HepG2 (cell line): ENCODE results near the gene PRSS50. TPM values are rescaled to one million over a fixed set of nuclear protein-coding genes. Genes with fewer than 3 reads are reported as not detected.

Source experiments
- ATAC-seq: fragments of 200-7000 bp; cut with Tn5 transposase; 3 replicates; pipeline ENCODE4 v1.9.1; 2020; ENCODE audit warnings: mild to moderate bottlenecking, moderate library complexity
- BruUV-seq: library from RNA; stranded (reverse); fragments of 400-500 nt; replicated peaks from 2 replicates; lab custom pipeline; 2021; lab: Mats Ljungman, UMichigan
- CTCF ChIA-PET: fragments of 300-600 bp; formaldehyde crosslinking; extraction: SDS; loops from one replicate; lab custom pipeline; 2021; ENCODE audit warnings: low total read pairs, inconsistent platforms, low intra/inter-chr PET ratio; lab: Yijun Ruan, JAX
- POLR2A ChIA-PET: fragments of 350-600 bp; sonication (Branson Sonifier 250); formaldehyde crosslinking; loops from one replicate; lab custom pipeline; 2020; ENCODE audit warnings: antibody characterized with exemption, inconsistent platforms; lab: Yijun Ruan, JAX
- DNase-seq: peaks from one replicate; pipeline ENCODE4 v3.0.0-alpha.2; 2015; ENCODE audit warnings: low spot score
- FAIRE-seq: peaks from 3 replicates; lab custom pipeline; 2011; peaks lifted over from hg19 to GRCh38; lab: Jason Lieb, UNC
- H2AFZ ChIP-seq: one replicate; pipeline ENCODE4 v1.6.1; 2011; ENCODE audit warnings: low read length, inconsistent platforms
- H3K27ac ChIP-seq: fragments of 300-600 bp; 3 replicates; pipeline ENCODE4 v1.8.0; 2011; ENCODE audit warnings: mixed run types, mild to moderate bottlenecking, mixed read lengths, low read length, inconsistent platforms; ENCODE audit not compliant: insufficient read depth; ENCODE audit errors: extremely low read length
- H3K27me3 ChIP-seq, 2 experiments: fragments of 200-600 bp in 1 of 2; 2 replicates in 1 of 2; 3 replicates in 1 of 2; pipeline versions ENCODE4 v1.6.0 to v1.8.0; 2011; ENCODE audit warnings: low read length in 2 of 2, mild to moderate bottlenecking in 2 of 2, moderate library complexity in 2 of 2, inconsistent platforms in 1 of 2; ENCODE audit not compliant: insufficient read depth in 2 of 2, control insufficient read depth in 1 of 2
- H3K36me3 ChIP-seq, 2 experiments: fragments of 200-600 bp in 1 of 2; replicated peaks in 1 of 2; 2 replicates in 1 of 2; 3 replicates in 1 of 2; pipeline versions ENCODE4 v1.5.1 to v1.8.0; 2011; ENCODE audit warnings: low read length in 2 of 2, inconsistent platforms in 1 of 2; ENCODE audit not compliant: insufficient read depth in 2 of 2, control insufficient read depth in 1 of 2
- H3K4me1 ChIP-seq: 2 replicates; pipeline ENCODE4 v1.5.1; 2012; ENCODE audit warnings: low read length, inconsistent platforms; ENCODE audit not compliant: insufficient read depth
- H3K4me2 ChIP-seq: 2 replicates; pipeline ENCODE4 v1.6.0; 2011; ENCODE audit warnings: low read depth, low read length, inconsistent platforms
- H3K4me3 ChIP-seq, 3 experiments: fragments of 200-600 bp in 1 of 3; sonication (generic), shearing (Covaris generic) in 1 of 3; replicated peaks in 1 of 3; 2 replicates each; pipeline ENCODE4 v1.5.1; 2011 to 2016; ENCODE audit warnings: low read length in 3 of 3, inconsistent platforms in 2 of 3, low read depth in 2 of 3, mild to moderate bottlenecking in 2 of 3, control low read depth in 1 of 3, mixed read lengths in 1 of 3; ENCODE audit not compliant: insufficient read depth in 1 of 3
- H3K79me2 ChIP-seq: one replicate; pipeline ENCODE4 v1.6.1; 2011; ENCODE audit warnings: low read length, inconsistent platforms; ENCODE audit not compliant: insufficient read depth
- H3K9ac ChIP-seq: 2 replicates; pipeline ENCODE4 v1.6.0; 2011; ENCODE audit warnings: mild to moderate bottlenecking, low read depth, low read length, inconsistent platforms; ENCODE audit not compliant: insufficient read depth
- H3K9me3 ChIP-seq: 2 replicates; pipeline ENCODE4 v1.5.1; 2012; ENCODE audit warnings: mild to moderate bottlenecking, low read length
- H4K20me1 ChIP-seq: 2 replicates; pipeline ENCODE4 v1.6.0; 2011; ENCODE audit warnings: inconsistent platforms, mild to moderate bottlenecking, low read length, moderate library complexity; ENCODE audit not compliant: insufficient read depth
- MED13 ChIP-seq: sonication (generic); formaldehyde crosslinking; IDR thresholded peaks from 2 replicates; pipeline ENCODE4 v1.5.0; 2020; ENCODE audit warnings: missing genetic modification reagents
- SMC3 ChIP-seq: IDR thresholded peaks from 2 replicates; pipeline ENCODE4 v1.6.1; 2011; ENCODE audit warnings: low read length, improper control_type of control experiment
- TIGD3 ChIP-seq: sonication (generic); formaldehyde crosslinking; IDR thresholded peaks from 2 replicates; pipeline ENCODE4 v1.5.1; 2020; ENCODE audit warnings: mild to moderate bottlenecking, missing genetic modification reagents, borderline replicate concordance
- TOPORS ChIP-seq: sonication (generic); formaldehyde crosslinking; IDR thresholded peaks from 2 replicates; pipeline ENCODE4 v1.8.0; 2023; ENCODE audit warnings: mild to moderate bottlenecking, missing genetic modification reagents
- ZNF607 ChIP-seq: sonication (generic); formaldehyde crosslinking; IDR thresholded peaks from 2 replicates; pipeline ENCODE4 v1.5.1; 2020; ENCODE audit warnings: missing genetic modification reagents, mild to moderate bottlenecking, borderline replicate concordance
- ZNF768 ChIP-seq: sonication (generic); formaldehyde crosslinking; IDR thresholded peaks from 2 replicates; pipeline ENCODE4 v1.4.0; 2020; ENCODE audit warnings: missing genetic modification reagents
- ZUFSP ChIP-seq: sonication (generic); formaldehyde crosslinking; IDR thresholded peaks from 2 replicates; pipeline ENCODE4 v1.9.0; 2021; ENCODE audit warnings: missing genetic modification reagents, mild to moderate bottlenecking, borderline replicate concordance
- WGBS: methylation state at CpG from one replicate; pipeline ENCODE4 v1.1.6; 2017; ENCODE audit warnings: low lambda C conversion rate; 5-methylcytosine and 5-hydroxymethylcytosine counted together
- in situ Hi-C: cut with HindIII; loops from 2 replicates; pipeline ENCODE4 v1.10.0; 2017; ENCODE audit warnings: low pct_unique_long_range_greater_than_20kb; ENCODE audit not compliant: extremely low pct_ligation_motif_present
- intact Hi-C: fragments of 100-400 bp; cut with micrococcal nuclease; formaldehyde crosslinking; loops from one replicate; pipeline ENCODE4 v1.10.0; 2022; ENCODE audit not compliant: unreplicated experiment
- polyA plus RNA-seq, 8 experiments: library from polyadenylated mRNA; depleted of rRNA in 3 of 8; stranded (reverse) in 7 of 8; unstranded in 1 of 8; fragments of >200 nt; fragmentation: Illumina TruSeq in 4 of 8; extraction: Trizol in 4 of 8; gene quantifications; 2 replicates each; pipeline versions ENCODE4 v1.2.1 to v1.2.3, GENCODE V29; 2011 to 2016; ENCODE audit warnings: low read depth in 4 of 8, missing spikeins in 1 of 8, mixed read lengths in 1 of 8; ENCODE audit not compliant: insufficient read depth in 1 of 8
- total RNA-seq, 5 experiments: library from RNA; depleted of rRNA; stranded (reverse); fragments of >200 nt; fragmentation: Illumina TruSeq; extraction: Trizol; gene quantifications; 2 replicates each; pipeline ENCODE4 v1.2.3, GENCODE V29; 2016; ENCODE audit warnings: low read depth in 1 of 5

PRSS50 gene
- total and polyA plus RNA-seq, 2 of the 13 experiments (the other 11 are each of a cell fraction or from before 2014, with no cell fraction given) = not detected

GRCh38 chr3:46692566-46692990 is 25.1 kb downstream of the PRSS50 start:
- Histone ChIP-seq H3K79me2 (no peaks in the 10 kb centered on the region), H3K27ac (no peak overlapping the region), H3K36me3 (no peaks in the 10 kb centered on the region), H3K4me1 (no peaks in the 10 kb centered on the region), H3K9ac (no peak overlapping the region), H3K9me3 (no peaks in the 10 kb centered on the region), H2AFZ (no peak overlapping the region), H3K4me2 (no peak overlapping the region), H3K27me3 (peaks cover 0 to 18% of the 10 kb centered on the region in 2 experiments; a peak in 2 of 5 replicates), H3K4me3 (no peak overlapping the region), H4K20me1 (no peaks in the 10 kb centered on the region)
- no peak for DNase-seq
- ChIA-PET POLR2A (no interaction called here), CTCF (no interaction called here)
- ATAC-seq = no peak; the same call in 2 of the 3 replicates
- no TSS peak for BruUV-seq
- intact Hi-C loops (no loop called here), in situ Hi-C loops (no loop called here)
- TF ChIP-seq TOPORS (CRISPR knock-in tag) = no peak
- TF ChIP-seq ZNF768 (CRISPR knock-in tag) = peak; percentile 68
- WGBS = 21% methylated on average over 6 of the region's 11 CpGs
- no peak for FAIRE-seq

- POLR2A ChIA-PET = no interaction called here
- H3K36me3 ChIP-seq = no peaks in the 10 kb centered on the region
- no peak overlapping the region for H3K9ac ChIP-seq
- H3K27me3 ChIP-seq = peaks cover under 1 to 19% of the 10 kb centered on the region in 2 experiments; a peak in 3 of 5 replicates
- WGBS = 89% methylated on average over 1 of the region's 5 CpGs
- H3K9me3 ChIP-seq = no peaks in the 10 kb centered on the region
- intact Hi-C loops (no loop called here), in situ Hi-C loops (no loop called here)
- CTCF ChIA-PET = no interaction called here
- H3K4me1 ChIP-seq = no peaks in the 10 kb centered on the region
- H2AFZ ChIP-seq = no peak overlapping the region
- H3K4me2 ChIP-seq = no peak overlapping the region
- TF ChIP-seq ZNF607 (CRISPR knock-in tag) (no peak), MED13 (CRISPR knock-in tag) (no peak), SMC3 (no peak), ZUFSP (CRISPR knock-in tag) (no peak), TIGD3 (no peak)
- no peak overlapping the region for H3K27ac ChIP-seq
- ATAC-seq = no peak
- H4K20me1 ChIP-seq = no peaks in the 10 kb centered on the region
- FAIRE-seq = no peak
- no peak for DNase-seq
- BruUV-seq = no TSS peak
- no peaks in the 10 kb centered on the region for H3K79me2 ChIP-seq
- no peak overlapping the region for H3K4me3 ChIP-seq
These were observed 26.9 kb downstream of the PRSS50 start for GRCh38 chr3:46690798-46691197.
